Natural killer cell (primary cell): ENCODE results near the gene GPC1. TPM values are rescaled to one million over a fixed set of nuclear protein-coding genes. Genes with fewer than 3 reads are reported as not detected.

Experiments
- ATAC-seq, 3 donors: fragments of 150-1000 bp in 2 of 3; fragments of 200-7000 bp in 1 of 3; cut with Tn5 transposase; 1 replicate in 1 of 3; 2 replicates in 2 of 3; pipeline ENCODE4 v1.10.0; 2021; ENCODE audit warnings: mild to moderate bottlenecking in 2 of 3, moderate library complexity in 2 of 3
- DNase-seq, 2 donors: peaks; one replicate each; pipeline versions ENCODE4 v3.0.0 to v3.0.0-alpha.2; 2013 to 2021; ENCODE audit warnings: mixed read lengths in 1 of 2
- H3K27ac ChIP-seq: one replicate; pipeline ENCODE4 v1.5.1; 2013; ENCODE audit warnings: mild to moderate bottlenecking, low read length
- H3K27me3 ChIP-seq: one replicate; pipeline ENCODE4 v1.6.1; 2013; ENCODE audit warnings: low read length; ENCODE audit not compliant: control insufficient read depth, insufficient read depth
- H3K36me3 ChIP-seq: one replicate; pipeline ENCODE4 v1.6.1; 2013; ENCODE audit warnings: low read length; ENCODE audit not compliant: control insufficient read depth, insufficient read depth
- H3K4me1 ChIP-seq: one replicate; pipeline ENCODE4 v1.6.1; 2013; ENCODE audit warnings: low read length; ENCODE audit not compliant: control insufficient read depth, insufficient read depth
- H3K4me3 ChIP-seq: one replicate; pipeline ENCODE4 v1.5.1; 2013; ENCODE audit warnings: low read length
- H3K9me3 ChIP-seq: one replicate; pipeline ENCODE4 v1.6.1; 2013; ENCODE audit warnings: low read length; ENCODE audit not compliant: control insufficient read depth, insufficient read depth
- H3K27ac Mint-ChIP-seq, 2 donors: one replicate each; pipeline ENCODE4 v1.8.0; 2022; ENCODE audit warnings: mild to moderate bottlenecking in 2 of 2, mixed read lengths in 2 of 2, moderate library complexity in 1 of 2
- H3K27me3 Mint-ChIP-seq, 2 donors: one replicate each; pipeline ENCODE4 v1.8.0; 2022; ENCODE audit warnings: low read depth in 2 of 2, mixed read lengths in 2 of 2
- H3K36me3 Mint-ChIP-seq: one replicate; pipeline ENCODE4 v1.8.0; 2022; ENCODE audit warnings: mixed read lengths
- H3K4me1 Mint-ChIP-seq, 2 donors: one replicate each; pipeline ENCODE4 v1.8.0; 2022; ENCODE audit warnings: mixed read lengths in 2 of 2
- H3K4me3 Mint-ChIP-seq: one replicate; pipeline ENCODE4 v1.8.0; 2022; ENCODE audit warnings: mild to moderate bottlenecking, moderate library complexity, mixed read lengths
- H3K9me3 Mint-ChIP-seq, 2 donors: one replicate each; pipeline ENCODE4 v1.8.0; 2022; ENCODE audit warnings: mixed read lengths in 2 of 2
- WGBS: methylation state at CpG from one replicate; pipeline ENCODE4 v1.1.7; 2013; ENCODE audit warnings: missing lambda C conversion rate; ENCODE audit not compliant: insufficient coverage; 5-methylcytosine and 5-hydroxymethylcytosine counted together
- intact Hi-C: fragments of 100-400 bp; cut with micrococcal nuclease; formaldehyde crosslinking; loops from one replicate; pipeline ENCODE4 v1.14.2; 2022
- total RNA-seq, 4 donors: library from RNA; stranded (reverse); fragments of 120-200 nt in 1 of 4; gene quantifications; one replicate each; pipeline versions ENCODE4 v1.2.3 to v1.2.4, GENCODE V29; 2013 to 2022
- TF ChIP-seq, protein P1 (sequence below): fragments of 200-600 bp; IDR thresholded peaks from one replicate; pipeline ENCODE4 v1.8.0; 2022; ENCODE audit warnings: antibody characterized with exemption

GPC1 gene
- total RNA-seq, 3 donors from 2014 or later (not counting 1 experiment from before 2014, with no cell fraction given): 0.79 to 1.4 (median 0.94) TPM

DNA sequence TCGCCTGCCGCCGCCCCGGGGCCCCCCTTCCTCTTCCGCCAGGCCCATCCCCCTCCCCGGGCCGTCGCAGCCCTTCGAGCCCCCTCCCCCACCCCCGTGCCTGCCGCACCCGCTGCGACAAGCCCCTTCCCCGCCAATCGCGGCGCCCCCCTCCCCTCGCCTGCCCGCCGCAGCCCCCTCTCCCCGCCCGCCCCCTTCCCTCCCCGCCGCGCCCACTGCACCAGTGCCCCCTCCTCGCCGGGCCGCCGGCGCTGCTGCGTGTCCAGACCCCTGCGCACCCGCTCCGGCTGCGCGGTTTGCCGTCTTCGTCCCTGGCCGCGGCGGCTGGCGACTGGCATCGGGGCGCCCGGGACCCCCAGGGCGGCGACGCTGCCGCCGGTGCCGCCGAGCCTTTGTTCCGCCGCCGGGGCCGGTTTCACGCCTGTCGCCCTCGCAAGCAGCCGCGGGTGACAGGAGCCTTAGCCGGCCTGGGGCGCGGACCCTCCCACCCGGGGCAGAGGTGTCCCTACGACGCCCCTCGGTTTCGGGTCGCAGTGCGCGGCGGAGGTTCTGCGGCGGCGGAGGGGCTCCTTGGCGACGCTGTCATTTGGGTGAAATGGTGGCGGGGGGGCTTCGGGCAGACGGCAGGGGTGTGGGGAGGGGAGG lies 18.1 kb downstream of the GPC1 start:
- Histone ChIP-seq H3K9me3 (no peaks in the 10 kb centered on the region), H3K4me3 (no peak overlapping the region), H3K36me3 (no peaks in the 10 kb centered on the region), H3K27ac (no peak overlapping the region), H3K27me3 (peaks cover 30% of the 10 kb centered on the region), H3K4me1 (peaks cover 13% of the 10 kb centered on the region)
- peak overlapping the region; percentile 77 for H3K4me3 Mint-ChIP-seq
- H3K27ac Mint-ChIP-seq: no peak overlapping the region
- ATAC-seq: no peak
- peaks cover 25 to 40% of the 10 kb centered on the region in 2 donors for H3K27me3 Mint-ChIP-seq
- TF ChIP-seq, protein P1, sequence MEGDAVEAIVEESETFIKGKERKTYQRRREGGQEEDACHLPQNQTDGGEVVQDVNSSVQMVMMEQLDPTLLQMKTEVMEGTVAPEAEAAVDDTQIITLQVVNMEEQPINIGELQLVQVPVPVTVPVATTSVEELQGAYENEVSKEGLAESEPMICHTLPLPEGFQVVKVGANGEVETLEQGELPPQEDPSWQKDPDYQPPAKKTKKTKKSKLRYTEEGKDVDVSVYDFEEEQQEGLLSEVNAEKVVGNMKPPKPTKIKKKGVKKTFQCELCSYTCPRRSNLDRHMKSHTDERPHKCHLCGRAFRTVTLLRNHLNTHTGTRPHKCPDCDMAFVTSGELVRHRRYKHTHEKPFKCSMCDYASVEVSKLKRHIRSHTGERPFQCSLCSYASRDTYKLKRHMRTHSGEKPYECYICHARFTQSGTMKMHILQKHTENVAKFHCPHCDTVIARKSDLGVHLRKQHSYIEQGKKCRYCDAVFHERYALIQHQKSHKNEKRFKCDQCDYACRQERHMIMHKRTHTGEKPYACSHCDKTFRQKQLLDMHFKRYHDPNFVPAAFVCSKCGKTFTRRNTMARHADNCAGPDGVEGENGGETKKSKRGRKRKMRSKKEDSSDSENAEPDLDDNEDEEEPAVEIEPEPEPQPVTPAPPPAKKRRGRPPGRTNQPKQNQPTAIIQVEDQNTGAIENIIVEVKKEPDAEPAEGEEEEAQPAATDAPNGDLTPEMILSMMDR: no peak
- 2% methylated on average over 59 of the region's 81 CpGs for WGBS
- no peaks in the 10 kb centered on the region for H3K36me3 Mint-ChIP-seq
- DNase-seq: no peak
- no peaks in the 10 kb centered on the region for H3K9me3 Mint-ChIP-seq
- intact Hi-C loops: no loop called here
- peaks cover 5 to 17% of the 10 kb centered on the region in 2 donors for H3K4me1 Mint-ChIP-seq

DNA sequence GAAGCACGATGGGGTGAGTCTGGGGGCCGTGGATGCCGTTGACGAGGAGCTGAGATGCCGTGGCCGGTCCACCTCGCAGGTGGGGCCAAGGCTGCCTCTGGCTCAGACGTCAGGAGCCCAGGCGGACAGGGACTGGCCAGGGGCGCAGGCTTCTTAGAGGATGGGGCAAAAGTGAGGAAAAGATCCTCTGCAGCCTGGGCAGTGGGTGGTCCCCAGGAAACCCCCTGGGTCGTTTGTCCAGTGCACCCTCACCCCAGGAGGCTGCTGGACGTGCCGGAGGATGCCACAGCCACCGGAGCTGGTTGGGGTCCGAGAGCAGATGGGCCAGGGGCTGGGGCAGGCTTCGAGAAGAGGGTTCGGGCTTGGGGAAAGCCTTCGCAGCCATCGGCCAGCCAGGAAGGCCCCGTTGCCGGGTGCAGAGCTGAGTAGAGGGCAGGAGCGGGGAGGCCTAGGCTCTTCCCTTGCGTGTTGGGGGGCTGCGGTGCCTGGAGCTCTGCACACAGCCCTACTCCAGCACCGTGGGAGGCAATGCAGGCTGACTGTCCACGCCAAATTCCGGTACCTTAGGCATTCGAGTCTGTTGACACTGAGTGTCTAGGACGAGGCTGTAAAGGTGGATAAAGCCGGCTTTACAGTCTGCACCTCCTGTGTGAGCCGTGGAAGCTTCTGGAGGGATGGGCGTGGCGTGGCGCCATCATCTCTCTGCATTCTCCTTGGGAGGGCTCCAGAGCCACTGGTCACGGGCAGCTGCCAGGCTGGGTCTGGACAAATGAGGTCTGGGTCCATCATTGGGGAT lies 18.8 kb downstream of the GPC1 start:
- Mint-ChIP-seq H3K36me3 (no peaks in the 10 kb centered on the region), H3K4me3 (peak overlapping the region; percentile 77), H3K27ac (no peak overlapping the region), H3K9me3 (no peaks in the 10 kb centered on the region), H3K27me3 (peaks cover 25 to 40% of the 10 kb centered on the region in 2 donors), H3K4me1 (peaks cover 5 to 17% of the 10 kb centered on the region in 2 donors)
- DNase-seq (no peak), ATAC-seq (peak in 1 of 3 donors; percentile 19)
- Histone ChIP-seq H3K27ac (no peak overlapping the region), H3K4me3 (no peak overlapping the region), H3K9me3 (no peaks in the 10 kb centered on the region), H3K4me1 (peaks cover 13% of the 10 kb centered on the region), H3K36me3 (no peaks in the 10 kb centered on the region), H3K27me3 (peaks cover 30% of the 10 kb centered on the region)
- TF ChIP-seq, protein P1: no peak
- 16% methylated on average over 35 of the region's 35 CpGs for WGBS
- intact Hi-C loops: no loop called here

DNA sequence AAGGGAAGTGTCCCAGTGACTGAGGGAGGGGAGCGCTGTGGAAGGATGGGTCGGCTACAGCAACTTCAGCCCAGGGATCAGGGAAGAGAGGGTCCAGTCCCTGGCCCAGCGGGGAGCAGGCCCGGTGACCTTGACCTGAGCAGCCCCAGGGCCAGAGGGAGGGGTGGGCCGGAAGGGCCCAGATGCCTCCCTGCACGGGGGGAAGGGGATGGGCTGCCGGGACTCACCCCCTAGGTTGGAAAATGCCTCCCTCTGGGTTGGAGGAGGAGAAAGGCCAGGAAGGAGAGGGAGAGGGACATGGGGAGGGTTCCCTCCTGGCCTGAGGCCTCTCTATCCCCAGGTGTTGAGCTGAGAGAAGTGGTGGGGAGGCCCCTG lies 19.8 kb downstream of the GPC1 start:
- no peak overlapping the region for H3K4me3 ChIP-seq
- peaks cover 30% of the 10 kb centered on the region for H3K27me3 ChIP-seq
- H3K27ac ChIP-seq: no peak overlapping the region
- Mint-ChIP-seq H3K36me3 (no peaks in the 10 kb centered on the region), H3K4me1 (peaks cover 5 to 17% of the 10 kb centered on the region in 2 donors), H3K9me3 (no peaks in the 10 kb centered on the region), H3K4me3 (no peak overlapping the region), H3K27me3 (peaks cover 16 to 32% of the 10 kb centered on the region in 2 donors), H3K27ac (no peak overlapping the region)
- TF ChIP-seq, protein P1: no peak
- intact Hi-C loops: no loop called here
- WGBS: 15% methylated on average over 7 of the region's 7 CpGs
- H3K4me1 ChIP-seq: peaks cover 13% of the 10 kb centered on the region
- no peaks in the 10 kb centered on the region for H3K36me3 ChIP-seq
- DNase-seq (no peak), ATAC-seq (no peak)
- no peaks in the 10 kb centered on the region for H3K9me3 ChIP-seq
